GM12878 (cell line): ENCODE data around the gene KRTCAP3. TPM values are rescaled to one million over a fixed set of nuclear protein-coding genes. Genes with fewer than 3 reads are reported as not detected.

Experiments used
- ATAC-seq: fragments of 200-7000 bp; cut with Tn5 transposase; 3 replicates; pipeline ENCODE4 v1.9.1; 2020; ENCODE audit warnings: mild to moderate bottlenecking, moderate library complexity
- BruUV-seq: library from RNA; stranded (reverse); fragments of 400-500 nt; replicated peaks from 2 replicates; lab custom pipeline; 2021; lab: Mats Ljungman, UMichigan
- CTCF ChIA-PET: fragments of 300-600 bp; sonication (Branson Sonifier 250); formaldehyde crosslinking; extraction: SDS; loops from one replicate; lab custom pipeline; 2021; ENCODE audit warnings: inconsistent platforms; lab: Yijun Ruan, JAX
- POLR2A ChIA-PET: fragments of 350-600 bp; formaldehyde crosslinking; extraction: SDS; loops from one replicate; lab custom pipeline; 2021; ENCODE audit warnings: inconsistent platforms; lab: Charles Lee
- RAD21 ChIA-PET: fragments of 300-600 bp; sonication (Branson Sonifier 250); formaldehyde crosslinking; loops from one replicate; lab custom pipeline; 2023; ENCODE audit warnings: antibody characterized with exemption; ENCODE audit not compliant: unreplicated experiment; lab: Charles Lee
- SMC1A ChIA-PET: fragments of 300-600 bp; sonication (Branson Sonifier 250); formaldehyde crosslinking; loops from one replicate; lab custom pipeline; 2023; ENCODE audit not compliant: unreplicated experiment, uncharacterized antibody; lab: Charles Lee
- DNase-seq: peaks from one replicate; pipeline ENCODE4 v3.0.0-alpha.2; 2011; ENCODE audit warnings: low read depth, low spot score
- FAIRE-seq: peaks from 3 replicates; lab custom pipeline; 2011; peaks lifted over from hg19 to GRCh38; lab: Jason Lieb, UNC
- H2AFZ ChIP-seq: 2 replicates; pipeline ENCODE4 v1.6.0; 2011; ENCODE audit warnings: low read depth, low read length, control low read depth; ENCODE audit not compliant: control insufficient read depth
- H3K27ac ChIP-seq: 2 replicates; pipeline ENCODE4 v1.5.1; 2011; ENCODE audit warnings: control low read depth; ENCODE audit not compliant: control insufficient read depth, insufficient read depth
- H3K27me3 ChIP-seq, 2 experiments: replicated peaks in 1 of 2; 2 replicates each; pipeline versions ENCODE4 v1.6.0 to v1.6.1; 2011; ENCODE audit warnings: low read length in 1 of 2; ENCODE audit not compliant: control insufficient read depth in 2 of 2, insufficient read depth in 2 of 2
- H3K36me3 ChIP-seq, 2 experiments: 2 replicates each; pipeline ENCODE4 v1.5.1; 2011; ENCODE audit warnings: low read length in 1 of 2; ENCODE audit not compliant: control insufficient read depth in 2 of 2, insufficient read depth in 2 of 2
- H3K4me1 ChIP-seq: 2 replicates; pipeline ENCODE4 v1.6.1; 2011; ENCODE audit warnings: mild to moderate bottlenecking, low read length, moderate library complexity, mixed read lengths; ENCODE audit not compliant: control insufficient read depth, insufficient read depth
- H3K4me2 ChIP-seq: 2 replicates; pipeline ENCODE4 v1.6.0; 2011; ENCODE audit warnings: control low read depth; ENCODE audit not compliant: control insufficient read depth, insufficient read depth
- H3K4me3 ChIP-seq: fragments of 200-600 bp; sonication (generic); 2 replicates; pipeline ENCODE4 v1.5.1; 2016
- H3K79me2 ChIP-seq: 2 replicates; pipeline ENCODE4 v1.6.0; 2011; ENCODE audit warnings: low read length; ENCODE audit not compliant: control insufficient read depth, insufficient read depth
- H3K9ac ChIP-seq: 2 replicates; pipeline ENCODE4 v1.8.0; 2011; ENCODE audit warnings: low read length, control low read depth, mixed read lengths; ENCODE audit not compliant: control insufficient read depth, insufficient read depth
- H3K9me3 ChIP-seq: replicated peaks from 3 replicates; pipeline ENCODE4 v1.5.1; 2011; ENCODE audit warnings: mild to moderate bottlenecking, low read length; ENCODE audit not compliant: control insufficient read depth, insufficient read depth
- H4K20me1 ChIP-seq: 2 replicates; pipeline ENCODE4 v1.6.0; 2011; ENCODE audit not compliant: control insufficient read depth, insufficient read depth
- ATF3 ChIP-seq: IDR thresholded peaks from 2 replicates; pipeline ENCODE4 v1.6.1; 2011; ENCODE audit warnings: low read depth, mild to moderate bottlenecking, low read length, moderate library complexity, borderline replicate concordance; ENCODE audit errors: extremely low read depth
- ATF7 ChIP-seq: fragments of 450-650 bp; IDR thresholded peaks from 2 replicates; pipeline ENCODE4 v1.6.1; 2016; ENCODE audit warnings: low read depth, mild to moderate bottlenecking
- BMI1 ChIP-seq: fragments of 450-650 bp; IDR thresholded peaks from 2 replicates; pipeline ENCODE4 v1.6.1; 2016; ENCODE audit warnings: mild to moderate bottlenecking, moderate library complexity, borderline replicate concordance
- CEBPZ ChIP-seq: fragments of 150-350 bp; IDR thresholded peaks from 2 replicates; pipeline ENCODE4 v1.6.1; 2016; ENCODE audit warnings: low read depth, low read length
- CREB1 ChIP-seq: IDR thresholded peaks from 2 replicates; pipeline ENCODE4 v1.6.1; 2012; ENCODE audit warnings: low read depth, mild to moderate bottlenecking, inconsistent platforms
- FOXM1 ChIP-seq: IDR thresholded peaks from 2 replicates; pipeline ENCODE4 v1.6.1; 2012; ENCODE audit warnings: low read depth, mild to moderate bottlenecking, inconsistent platforms, low read length, moderate library complexity
- GABPA ChIP-seq: IDR thresholded peaks from 2 replicates; pipeline ENCODE4 v1.6.1; 2014; ENCODE audit warnings: antibody characterized with exemption, low read depth, mild to moderate bottlenecking, inconsistent platforms
- HCFC1 ChIP-seq: fragments of 150-350 bp; IDR thresholded peaks from 2 replicates; pipeline ENCODE4 v1.6.1; 2014; ENCODE audit warnings: low read length
- IKZF2 ChIP-seq, 2 experiments: fragments of 450-650 bp; IDR thresholded peaks; 2 replicates each; pipeline ENCODE4 v1.6.1; 2017; ENCODE audit warnings: mild to moderate bottlenecking in 2 of 2, moderate library complexity in 2 of 2
- JUNB ChIP-seq: IDR thresholded peaks from 2 replicates; pipeline ENCODE4 v1.6.1; 2016; ENCODE audit warnings: antibody characterized with exemption, mild to moderate bottlenecking
- LARP7 ChIP-seq: fragments of 450-650 bp; IDR thresholded peaks from 2 replicates; pipeline ENCODE4 v1.6.1; 2017; ENCODE audit warnings: mild to moderate bottlenecking
- MEF2B ChIP-seq: fragments of 450-650 bp; IDR thresholded peaks from 2 replicates; pipeline ENCODE4 v1.6.1; 2018; ENCODE audit warnings: mild to moderate bottlenecking, moderate library complexity; ENCODE audit not compliant: partially characterized antibody, poor library complexity, severe bottlenecking
- NFIC ChIP-seq: IDR thresholded peaks from 2 replicates; pipeline ENCODE4 v1.6.1; 2012; ENCODE audit warnings: low read depth, mild to moderate bottlenecking, inconsistent platforms, low read length, moderate library complexity
- REST ChIP-seq: IDR thresholded peaks from 2 replicates; pipeline ENCODE4 v1.6.1; 2012; ENCODE audit warnings: mild to moderate bottlenecking, low read depth, low read length
- WRNIP1 ChIP-seq: IDR thresholded peaks from 2 replicates; pipeline ENCODE4 v1.6.1; 2011; ENCODE audit warnings: low read depth, low read length, improper control_type of control experiment, borderline replicate concordance
- ZNF622 ChIP-seq: fragments of 450-650 bp; IDR thresholded peaks from 2 replicates; pipeline ENCODE4 v1.6.1; 2017; ENCODE audit warnings: mild to moderate bottlenecking, inconsistent platforms
- ZZZ3 ChIP-seq: IDR thresholded peaks from 2 replicates; pipeline ENCODE4 v1.6.1; 2011; ENCODE audit warnings: low read depth; ENCODE audit not compliant: control insufficient read depth, insufficient read length
- WGBS: methylation state at CpG from one replicate; pipeline ENCODE4 v1.1.6; 2016; ENCODE audit warnings: low lambda C conversion rate; ENCODE audit not compliant: insufficient replicate concordance, insufficient coverage; ENCODE audit errors: missing lambda C conversion rate; 5-methylcytosine and 5-hydroxymethylcytosine counted together
- in situ Hi-C: fragments of 300-500 bp; cut with MboI; formaldehyde crosslinking; loops from 9 replicates; pipeline ENCODE4 v1.14.3; 2018; ENCODE audit warnings: mixed read lengths
- intact Hi-C: fragments of 100-400 bp; cut with micrococcal nuclease; formaldehyde crosslinking; loops from one replicate; pipeline ENCODE4 v1.14.2; 2022; ENCODE audit not compliant: unreplicated experiment
- polyA plus RNA-seq, 11 experiments: library from polyadenylated mRNA; depleted of rRNA in 4 of 11; unstranded in 6 of 11; stranded (reverse) in 5 of 11; fragments of >200 nt; fragmentation: Nextera tagmentation in 4 of 11; fragmentation: Illumina TruSeq in 1 of 11; extraction: Ambion mirVana in 4 of 11; extraction: Trizol in 1 of 11; gene quantifications; 1 replicate in 1 of 11; 2 replicates in 10 of 11; pipeline versions ENCODE4 v1.2.1 to v1.2.3, GENCODE V29; 2011 to 2016; ENCODE audit warnings: inconsistent platforms in 2 of 11, missing spikeins in 2 of 11, low read depth in 1 of 11
- total RNA-seq, 4 experiments: library from RNA; depleted of rRNA in 3 of 4; stranded (reverse); fragments of >200 nt in 3 of 4; fragmentation: Illumina TruSeq in 1 of 4; extraction: Trizol in 1 of 4; gene quantifications; 2 replicates each; pipeline versions ENCODE4 v1.2.1 to v1.2.3, GENCODE V29; 2013 to 2021

The KRTCAP3 gene
- total and polyA plus RNA-seq, 10 of the 15 experiments (the other 5 are each of a cell fraction or from before 2014, with no cell fraction given), result 0.26 to 2.2 (median 0.82) TPM; not detected in 1

- 9% methylated on average over 43 of the region's 43 CpGs for WGBS
- Histone ChIP-seq H3K4me2 (peak within 1 kb of the TSS; percentile 77), H2AFZ (peak within 1 kb of the TSS; percentile 96), H3K36me3 (no peaks in the 10 kb centered on the region), H3K4me3 (peak within 1 kb of the TSS; percentile 65), H4K20me1 (no peaks in the 10 kb centered on the region), H3K27ac (no peak within 1 kb of the TSS), H3K79me2 (no peaks in the 10 kb centered on the region), H3K9me3 (no peaks in the 10 kb centered on the region), H3K27me3 (peaks cover 4 to 6% of the 10 kb centered on the region in 2 experiments; a peak in 2 of 4 replicates), H3K4me1 (peaks cover 3% of the 10 kb centered on the region; the same call in 1 of the 2 replicates), H3K9ac (0 out of 2 replicates have a peak within 1 kb of the TSS, but pooled peaks have one; percentile 7)
- SMC1A ChIA-PET, result no interaction called here
- CTCF ChIA-PET, result interaction anchor here (0.6 kb wide), 3 partner anchors 37 to 1542 kb away, joined by 3 to 5 read pairs (median 3); no protein-coding TSS in a partner anchor
- intact Hi-C loops, result loop anchor here (10.0 kb wide), 1 partner anchor 175 kb away; the partner anchor contains the start of genes SLC4A1AP and SUPT7L
- POLR2A ChIA-PET, result no interaction called here
- RAD21 ChIA-PET, result no interaction called here
- ATAC-seq, result peak; percentile 97
- peak; percentile 99 for FAIRE-seq
- DNase-seq, result peak; percentile 95
- no TSS peak for BruUV-seq
- in situ Hi-C loops, result no loop called here
- TF ChIP-seq JUNB (no peak), HCFC1 (peak; percentile 60), GABPA (no peak), WRNIP1 (no peak), LARP7 (no peak), IKZF2 (IDR thresholded peaks at IDR 0.05) (no peak), MEF2B (no peak), ATF3 (peak; percentile 81; the same call in 1 of the 2 replicates), CEBPZ (no peak), NFIC (no peak), CREB1 (peak; percentile 99), REST (no peak), FOXM1 (no peak), BMI1 (peak; percentile 78), ZNF622 (no peak), ATF7 (0 out of 2 replicates have a peak, but pooled peaks have one; percentile 19), ZZZ3 (no peak)
Observed at GRCh38 chr2:27489498-27490397, 47.6 kb downstream of the KRTCAP3 start, which contains the start of gene IFT172. TSS of gene IFT172 (minus strand) at chr2:27489743. CDS start at chr2:27489653, 90 bp downstream.
